Measurements from ENCODE around the gene BTBD18. TPM values are rescaled to one million over a fixed set of nuclear protein-coding genes. Genes with fewer than 3 reads are reported as not detected.
A peak's percentile ranks its signal among the peaks of the same experiment; 100 is the strongest.
"Not testable (repeated sequence)": the region's sequence is repeated elsewhere in the genome, so short reads cannot be mapped to it uniquely, and the experiment has no call there.

Gene BTBD18
- total RNA-seq, 1 donor from 2014 or later, result not detected

DNA sequence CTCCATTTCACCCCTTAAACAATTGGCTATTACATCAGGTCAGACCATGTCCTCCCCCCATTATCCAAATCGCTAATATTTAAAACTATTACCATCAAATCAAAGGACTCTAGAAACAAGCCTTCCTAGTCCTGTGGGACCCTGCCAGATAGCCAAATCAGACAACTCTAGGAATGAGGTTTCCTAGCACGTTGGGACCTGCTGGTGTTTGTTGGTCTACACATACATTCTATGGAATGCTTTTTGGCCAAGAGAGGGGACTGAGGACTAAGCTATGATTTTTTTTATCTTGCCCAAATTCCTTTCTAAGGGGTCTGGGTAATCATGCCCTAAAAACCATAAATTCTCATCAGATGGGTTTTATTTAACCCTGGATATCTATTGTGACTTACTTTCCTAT, 24.4 kb downstream of the BTBD18 start:
- no peak for DNase-seq

DNA sequence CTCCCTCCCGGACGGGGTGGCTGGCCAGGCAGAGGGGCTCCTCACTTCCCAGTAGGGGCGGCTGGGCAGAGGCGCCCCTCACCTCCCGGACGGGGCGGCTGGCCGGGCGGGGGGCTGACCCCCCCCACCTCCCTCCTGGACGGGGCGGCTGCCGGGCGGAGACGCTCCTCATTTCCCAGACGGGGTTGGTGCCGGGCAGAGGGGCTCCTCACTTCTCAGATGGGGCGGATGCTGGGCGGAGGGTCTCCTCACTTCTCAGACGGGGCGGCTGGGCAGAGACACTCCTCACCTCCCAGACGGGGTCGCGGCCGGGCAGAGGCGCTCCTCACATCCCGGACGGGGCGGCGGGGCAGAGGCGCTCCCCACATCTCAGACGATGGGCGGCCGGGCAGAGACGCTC, 34.9 kb downstream of the BTBD18 start:
- DNase-seq, result not testable (repeated sequence)

DNA sequence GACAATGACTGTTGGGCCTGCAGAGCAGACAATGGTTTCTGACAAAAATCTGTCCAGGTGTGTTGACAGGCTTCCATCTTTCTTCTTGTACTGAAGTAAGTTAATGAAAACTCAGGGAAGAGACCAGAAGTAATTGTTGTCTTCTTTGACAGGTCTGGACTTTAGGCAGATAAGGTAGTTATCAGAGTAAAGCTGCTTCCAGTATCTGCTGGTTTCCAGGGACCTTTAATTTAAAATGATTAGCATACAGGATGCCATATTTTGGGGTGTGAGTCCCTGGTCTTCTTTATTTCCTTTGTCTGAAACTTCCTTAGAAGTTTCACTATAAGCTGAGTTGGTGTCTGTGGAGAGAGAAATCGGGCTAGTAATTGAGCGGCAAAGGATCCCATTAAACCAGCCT, 37.8 kb downstream of the BTBD18 start:
- no peak for DNase-seq

DNA sequence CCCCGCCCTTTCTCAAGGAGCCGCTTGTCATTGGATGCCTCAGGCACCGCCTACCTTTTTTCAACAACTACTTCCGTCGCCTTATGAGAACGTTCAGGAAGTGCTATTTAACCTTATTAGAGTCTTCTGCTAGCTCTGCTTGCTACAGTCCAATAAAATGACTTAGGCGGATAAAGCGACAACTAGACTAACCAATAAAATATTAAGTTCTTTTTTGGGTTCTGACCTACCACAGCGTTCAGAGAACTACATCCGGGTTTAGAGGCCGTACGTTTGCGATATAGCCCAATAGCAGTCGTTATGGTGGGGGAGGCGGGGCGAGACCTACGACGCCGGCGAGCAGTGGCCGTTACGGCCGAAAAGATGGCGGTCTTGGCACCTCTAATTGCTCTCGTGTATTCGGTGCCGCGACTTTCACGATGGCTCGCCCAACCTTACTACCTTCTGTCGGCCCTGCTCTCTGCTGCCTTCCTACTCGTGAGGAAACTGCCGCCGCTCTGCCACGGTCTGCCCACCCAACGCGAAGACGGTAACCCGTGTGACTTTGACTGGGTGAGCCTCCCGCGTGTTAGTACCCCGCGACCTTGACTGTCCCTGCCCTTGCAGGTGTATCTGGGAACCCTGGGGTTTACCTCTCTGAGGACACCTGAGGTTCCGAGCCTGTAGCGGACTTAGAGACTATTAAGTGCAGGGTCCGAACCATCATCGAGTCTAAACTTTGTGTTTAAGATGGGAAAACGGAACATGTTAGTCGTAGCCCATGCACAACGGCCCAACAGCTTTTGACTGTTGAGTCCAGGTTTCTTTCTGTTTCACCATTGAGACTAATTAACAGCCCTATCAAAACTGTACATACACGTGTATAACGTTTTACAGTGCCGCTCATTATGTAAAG, 39.1 kb downstream of the BTBD18 start, which contains the start of gene TMX2:
TSS of gene TMX2 (plus strand) at position 338 of the 895 bp plus-strand sequence. CDS start at position 364, 26 bp downstream.
- peak; percentile 98 for DNase-seq

DNA sequence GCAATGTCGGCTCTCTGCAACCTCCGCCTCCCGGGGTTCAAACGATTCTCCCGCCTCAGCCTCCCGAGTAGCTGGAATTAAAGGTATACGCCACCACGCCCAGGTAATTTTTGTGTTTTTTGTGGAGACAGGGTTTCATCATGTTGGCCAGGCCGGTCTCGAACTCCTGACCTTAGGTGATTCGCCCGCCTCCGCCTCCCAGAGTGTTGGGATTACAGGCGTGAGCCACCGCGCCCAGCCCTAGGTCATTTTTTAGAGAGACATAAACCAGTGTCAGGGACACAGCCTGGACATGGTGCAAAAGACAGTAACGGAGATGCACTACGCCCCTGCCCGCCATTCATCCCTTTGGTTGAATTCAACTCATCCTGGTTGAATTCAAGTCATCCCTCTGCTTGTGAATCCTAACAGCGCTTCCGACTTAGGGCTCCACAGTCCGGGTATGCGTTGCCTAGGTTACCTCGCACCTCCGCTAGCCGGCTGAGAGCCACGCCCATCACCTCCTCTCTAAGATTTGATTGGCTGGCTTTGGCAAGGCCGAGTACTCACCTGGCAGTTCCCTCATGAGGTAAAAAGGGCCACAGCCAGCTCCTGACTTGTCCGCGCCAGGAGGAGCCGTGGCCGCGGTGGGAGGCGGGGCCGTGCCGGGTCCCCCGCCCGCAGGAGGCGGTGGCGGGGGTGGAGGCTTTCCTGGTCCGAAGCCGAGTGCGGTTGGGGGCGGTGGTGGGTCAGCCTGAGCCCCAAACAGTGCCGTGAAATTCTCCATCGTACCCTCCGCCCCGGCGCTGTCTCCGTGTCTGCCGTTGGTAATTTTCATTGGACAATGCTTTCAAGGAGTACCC, 40.0 kb downstream of the BTBD18 start, which contains the start of gene MED19:
TSS of gene MED19 (minus strand) at position 802 of the 842 bp plus-strand sequence. CDS start at position 766, 36 bp downstream.
- DNase-seq, result peak; percentile 80

DNA sequence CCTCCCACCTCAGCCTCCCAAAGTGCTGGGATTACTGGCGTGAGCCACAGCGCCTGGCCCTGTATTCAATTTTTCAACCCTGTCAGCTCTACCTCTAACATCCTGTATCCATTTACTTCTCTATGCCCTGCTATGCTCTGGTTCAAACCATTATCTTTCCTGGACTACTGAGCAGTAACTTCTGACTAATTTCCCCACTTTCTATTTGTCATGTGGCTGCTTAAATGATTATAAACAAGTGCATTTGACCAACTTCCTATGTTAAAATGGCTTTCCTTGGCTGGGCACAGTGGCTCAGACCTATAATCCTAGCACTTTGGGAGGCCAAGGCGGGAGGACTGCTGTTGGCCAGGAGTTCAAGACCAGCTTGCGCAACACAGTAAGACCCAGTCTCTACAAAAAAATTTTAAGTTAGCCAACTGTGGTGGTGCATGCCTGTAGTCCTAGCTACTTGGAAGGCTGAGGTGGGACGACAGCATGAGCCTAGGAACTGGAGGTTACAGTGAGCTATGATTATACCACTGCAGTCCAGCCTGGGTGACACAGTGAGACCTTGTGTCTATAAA, 41.7 kb downstream of the BTBD18 start:
- DNase-seq, result no peak

DNA sequence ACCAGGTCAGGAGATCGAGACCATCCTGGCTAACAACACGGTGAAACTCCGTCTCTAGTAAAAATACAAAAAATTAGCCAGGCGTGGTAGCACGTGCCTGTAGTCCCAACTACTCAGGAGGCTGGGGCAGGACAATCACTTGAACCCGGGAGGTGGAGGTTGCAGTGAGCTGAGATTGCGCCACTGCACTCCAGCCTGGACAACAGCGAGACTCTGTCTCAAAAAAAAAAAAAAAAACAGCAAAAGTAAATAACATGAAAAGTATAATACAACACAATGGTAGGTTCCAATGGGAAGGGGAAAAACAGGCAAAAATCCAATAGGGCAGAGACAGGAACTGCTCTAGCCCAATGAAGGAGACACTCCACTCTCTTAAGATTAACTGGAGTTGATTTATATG, 46.2 kb downstream of the BTBD18 start:
- not testable (repeated sequence) for DNase-seq

DNA sequence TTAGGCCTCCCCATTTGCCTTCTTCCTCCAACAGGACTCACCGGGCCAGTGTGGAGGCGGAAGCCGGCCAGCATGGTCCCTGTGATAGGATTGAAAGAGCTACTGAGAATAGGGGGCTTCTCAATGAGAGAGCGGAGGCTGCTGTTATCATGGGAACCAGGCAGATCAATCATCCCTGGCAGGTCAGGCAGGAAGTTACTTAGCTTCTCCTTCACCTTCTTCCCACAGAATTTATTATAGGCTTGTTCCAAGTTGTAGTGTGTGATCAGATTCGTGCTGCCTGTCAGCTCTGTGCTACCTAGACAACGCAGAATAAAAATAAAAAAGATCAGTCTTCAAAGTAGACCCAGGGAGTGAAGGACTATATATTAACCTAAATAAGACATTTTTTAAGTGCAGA, 46.7 kb downstream of the BTBD18 start:
- DNase-seq, result no peak

DNA sequence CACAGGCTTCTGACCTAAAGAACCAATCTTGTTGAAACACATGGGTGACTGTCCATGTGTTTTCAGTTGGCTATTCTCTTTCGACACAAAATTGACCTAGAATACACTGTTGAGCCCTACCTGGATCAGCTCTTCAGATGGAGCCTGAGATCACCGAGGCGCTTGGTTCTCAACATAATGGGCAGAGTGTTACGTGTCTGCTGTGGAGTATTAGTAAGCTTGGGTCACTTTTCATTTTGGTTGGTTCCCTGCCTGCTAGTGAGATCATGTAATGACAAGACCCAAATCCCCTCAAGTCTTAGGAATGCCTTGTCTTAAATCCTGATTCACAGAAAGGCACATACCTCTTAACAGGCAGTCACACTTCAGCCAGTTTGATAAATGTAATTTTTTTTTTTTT, 48.3 kb downstream of the BTBD18 start:
- no peak for DNase-seq

DNA sequence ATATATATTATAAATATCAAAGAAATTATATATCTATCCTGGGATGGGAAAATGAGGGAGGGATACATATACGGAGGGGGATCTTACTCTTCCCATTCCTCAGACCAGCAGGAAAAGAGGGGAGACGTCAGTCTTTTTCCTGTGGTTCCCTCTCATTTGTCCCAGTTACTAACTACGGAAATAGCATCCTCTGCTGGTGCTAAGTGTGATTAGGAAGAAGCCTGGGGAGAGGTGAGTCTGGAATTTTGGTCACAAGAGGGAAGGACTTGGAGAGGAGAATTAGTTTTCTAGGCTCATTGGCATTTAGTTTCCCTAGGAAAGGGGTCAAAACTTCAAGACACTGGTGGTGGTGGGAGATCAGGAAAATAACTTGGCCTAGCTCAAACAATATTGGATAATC, 51.2 kb downstream of the BTBD18 start:
- DNase-seq, result no peak

DNA sequence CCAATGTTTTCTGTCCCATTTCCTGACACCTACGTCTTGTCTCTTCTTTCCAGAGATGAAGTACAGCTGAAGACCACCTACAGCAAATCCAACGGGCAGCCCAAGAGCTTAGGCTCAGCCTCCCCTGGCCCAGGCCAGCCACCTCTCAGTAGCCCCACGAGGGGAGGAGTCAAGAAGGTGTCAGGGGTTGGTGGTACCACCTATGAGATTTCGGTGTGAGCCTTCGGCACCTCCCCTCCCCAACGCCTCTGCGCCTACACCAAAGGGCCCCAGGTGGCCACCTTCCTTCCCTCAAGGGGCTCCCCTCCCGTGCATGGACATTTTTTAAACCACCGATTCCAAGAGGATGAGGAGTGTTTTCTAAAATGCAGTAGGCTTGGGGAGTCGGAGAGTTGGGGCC, 51.8 kb downstream of the BTBD18 start:
- no peak for DNase-seq

DNA sequence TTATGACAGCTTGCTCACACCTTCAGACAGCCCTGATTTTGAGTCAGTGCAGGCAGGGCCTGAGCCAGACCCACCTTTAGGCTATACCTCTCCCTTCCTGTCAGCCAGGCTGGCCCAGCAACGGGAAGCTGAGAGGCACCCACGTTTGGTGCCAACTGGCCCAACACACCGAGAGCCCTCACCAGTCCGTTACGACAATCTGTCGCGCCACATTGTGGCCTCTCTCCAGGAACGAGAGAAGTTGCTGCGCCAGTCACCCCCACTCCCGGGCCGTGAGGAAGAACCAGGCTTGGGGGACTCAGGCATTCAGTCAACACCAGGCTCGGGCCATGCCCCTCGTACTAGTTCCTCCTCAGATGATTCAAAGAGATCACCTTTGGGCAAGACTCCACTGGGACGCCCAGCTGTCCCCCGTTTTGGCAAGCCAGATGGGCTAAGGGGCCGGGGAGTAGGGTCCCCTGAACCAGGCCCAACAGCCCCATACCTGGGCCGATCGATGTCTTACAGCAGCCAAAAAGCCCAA, 52.7 kb downstream of the BTBD18 start:
- DNase-seq, result no peak

Other genes starting within 250 kb of the BTBD18 start
- gene SLC43A1, start 236.1 kb downstream of the BTBD18 start, total RNA-seq, result 16.7 and 18.4 TPM in 2 replicates
- gene TIMM10, start 221.1 kb downstream of the BTBD18 start, total RNA-seq, result 28.1 and 39.8 TPM in 2 replicates
- not detected in 2 replicates for gene SMTNL1, start 214.2 kb downstream of the BTBD18 start, total RNA-seq
- gene UBE2L6, start 184.1 kb downstream of the BTBD18 start, total RNA-seq, result 37.4 and 41.5 TPM in 2 replicates
- 0.19 and 0.85 TPM in 2 replicates for gene SERPING1, start 154.1 kb downstream of the BTBD18 start, total RNA-seq
- gene YPEL4, start 101.9 kb downstream of the BTBD18 start, total RNA-seq, result 0.05 TPM in 1 of 2 replicates, not detected in the other
- gene CLP1, start 94.1 kb downstream of the BTBD18 start, total RNA-seq, result 24.6 and 26.5 TPM in 2 replicates
- gene ZDHHC5, start 83.7 kb downstream of the BTBD18 start, total RNA-seq, result 34.0 and 55.9 TPM in 2 replicates
- 13.1 and 17.6 TPM in 2 replicates for gene MED19, start 39.6 kb downstream of the BTBD18 start, total RNA-seq
- 44.8 and 71.9 TPM in 2 replicates for gene TMX2, start 39.2 kb downstream of the BTBD18 start, total RNA-seq
- 73.2 and 139 TPM in 2 replicates for gene SELENOH, start 10.3 kb downstream of the BTBD18 start, total RNA-seq
- gene CTNND1, start 10.0 kb upstream of the BTBD18 start, total RNA-seq, result 298 and 352 TPM in 2 replicates

Measured in dermis blood vessel endothelial cell (primary cell).